ENCODE measurements around the gene CEP128.

CEP128 gene

GRCh38 chr14:80664576-80664975 is 277.0 kb downstream of the CEP128 start:
- no peak for DNase-seq (ENCODE audit: low read depth)

GRCh38 chr14:80663541-80663940 is 278.0 kb downstream of the CEP128 start:
- DNase-seq (ENCODE audit: low read depth), result no peak

GRCh38 chr14:80659783-80660182 is 281.8 kb downstream of the CEP128 start:
- no peak for DNase-seq (ENCODE audit: low read depth)

GRCh38 chr14:80658733-80659132 is 282.8 kb downstream of the CEP128 start:
- DNase-seq (ENCODE audit: low read depth), result no peak

GRCh38 chr14:80658155-80658554 is 283.4 kb downstream of the CEP128 start:
- no peak for DNase-seq (ENCODE audit: low read depth)

- DNase-seq (ENCODE audit: low read depth), result no peak
Measured at GRCh38 chr14:80653956-80654355, 287.6 kb downstream of the CEP128 start.

- DNase-seq (ENCODE audit: low read depth), result no peak
Measured at GRCh38 chr14:80645667-80646413, 295.7 kb downstream of the CEP128 start.

GRCh38 chr14:80644826-80645225 is 296.7 kb downstream of the CEP128 start:
- DNase-seq (ENCODE audit: low read depth), result no peak

- DNase-seq (ENCODE audit: low read depth), result no peak
Measured at GRCh38 chr14:80638620-80639515, 302.7 kb downstream of the CEP128 start.

- no peak for DNase-seq (ENCODE audit: low read depth)
Measured at GRCh38 chr14:80637756-80638619, 303.6 kb downstream of the CEP128 start.

GRCh38 chr14:80636071-80636470 is 305.5 kb downstream of the CEP128 start:
- no peak for DNase-seq (ENCODE audit: low read depth)

- DNase-seq (ENCODE audit: low read depth), result no peak
Measured at GRCh38 chr14:80634106-80634758, 307.3 kb downstream of the CEP128 start.

- no peak for DNase-seq (ENCODE audit: low read depth)
Measured at GRCh38 chr14:80629606-80630005, 311.9 kb downstream of the CEP128 start.

- no peak for DNase-seq (ENCODE audit: low read depth)
Measured at GRCh38 chr14:80628547-80628946, 313.0 kb downstream of the CEP128 start.

GRCh38 chr14:80627745-80628144 is 313.8 kb downstream of the CEP128 start:
- no peak for DNase-seq (ENCODE audit: low read depth)

GRCh38 chr14:80624581-80624980 is 317.0 kb downstream of the CEP128 start:
- DNase-seq (ENCODE audit: low read depth), result no peak

GRCh38 chr14:80621701-80622100 is 319.8 kb downstream of the CEP128 start:
- no peak for DNase-seq (ENCODE audit: low read depth)

- DNase-seq (ENCODE audit: low read depth), result no peak
Measured at GRCh38 chr14:80620434-80620833, 321.1 kb downstream of the CEP128 start.

GRCh38 chr14:80618751-80619329 is 322.7 kb downstream of the CEP128 start:
- no peak for DNase-seq (ENCODE audit: low read depth)

GRCh38 chr14:80615831-80616230 is 325.7 kb downstream of the CEP128 start:
- DNase-seq (ENCODE audit: low read depth), result no peak

GRCh38 chr14:80609055-80609454 is 332.5 kb downstream of the CEP128 start:
- no peak for DNase-seq (ENCODE audit: low read depth)

Measured in stimulated activated CD8-positive, alpha-beta memory T cell treated with anti-CD3 and anti-CD28 coated beads, Interleukin-4, amount 100 ng/mL, for 24 hours (primary cell).